GM19099 (cell line): ENCODE results near the gene IL10RA.

Experiments used
- POLR2A ChIP-seq: IDR thresholded peaks from 3 replicates; pipeline ENCODE4 v1.6.1; 2011; ENCODE audit warnings: low read depth; ENCODE audit not compliant: insufficient read length; ENCODE audit errors: extremely low read depth

IL10RA gene

DNA sequence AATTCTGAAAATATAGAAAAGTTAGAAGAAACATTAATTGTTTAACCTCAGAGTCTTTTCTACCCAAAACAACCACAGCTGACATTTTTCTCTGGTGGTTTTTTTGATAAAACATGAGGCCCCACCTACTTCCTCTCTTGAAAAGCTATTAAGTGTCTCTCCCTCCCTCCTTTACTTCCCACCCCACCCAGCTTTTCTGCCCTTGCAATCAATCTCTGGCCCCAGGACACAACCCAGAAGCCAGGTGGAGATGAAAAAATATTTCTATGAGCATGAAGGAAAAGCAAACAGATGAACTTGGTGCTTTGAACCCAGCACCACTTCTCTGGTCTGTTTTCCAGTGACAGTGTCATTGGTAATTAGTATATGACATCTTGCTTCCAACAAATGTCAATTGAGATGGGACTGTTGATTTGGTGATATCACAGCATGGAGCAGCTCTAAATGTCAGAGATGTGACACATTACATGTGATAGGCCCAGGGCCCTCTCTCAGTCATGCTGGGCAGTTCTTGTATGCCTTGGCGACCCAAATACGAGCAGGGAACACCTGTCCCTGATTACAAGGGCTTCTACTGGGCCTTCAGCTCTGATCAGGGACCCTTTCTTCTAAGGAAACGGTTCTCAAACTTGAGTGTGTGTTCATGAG, 33.0 kb upstream of the IL10RA start:
- TF ChIP-seq POLR2A: no peak

DNA sequence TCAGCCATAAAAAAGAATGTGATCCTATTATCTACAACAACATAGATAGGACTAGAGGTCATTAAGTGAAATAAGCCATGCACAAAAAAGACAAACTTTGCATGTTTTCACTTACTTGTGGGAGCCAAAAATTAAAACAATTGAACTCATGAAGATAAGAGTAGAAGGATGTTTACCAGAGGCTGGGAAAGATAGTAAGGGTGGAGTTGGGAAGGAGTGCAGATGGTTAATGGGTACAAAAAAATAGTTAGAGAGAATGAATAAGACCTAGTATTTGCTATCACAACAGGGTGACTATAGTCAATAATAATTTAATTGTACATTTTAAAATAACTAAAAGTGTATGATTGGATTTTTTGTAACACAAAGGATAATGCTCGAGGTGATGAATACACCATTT, 27.2 kb upstream of the IL10RA start:
- TF ChIP-seq POLR2A: no peak

DNA sequence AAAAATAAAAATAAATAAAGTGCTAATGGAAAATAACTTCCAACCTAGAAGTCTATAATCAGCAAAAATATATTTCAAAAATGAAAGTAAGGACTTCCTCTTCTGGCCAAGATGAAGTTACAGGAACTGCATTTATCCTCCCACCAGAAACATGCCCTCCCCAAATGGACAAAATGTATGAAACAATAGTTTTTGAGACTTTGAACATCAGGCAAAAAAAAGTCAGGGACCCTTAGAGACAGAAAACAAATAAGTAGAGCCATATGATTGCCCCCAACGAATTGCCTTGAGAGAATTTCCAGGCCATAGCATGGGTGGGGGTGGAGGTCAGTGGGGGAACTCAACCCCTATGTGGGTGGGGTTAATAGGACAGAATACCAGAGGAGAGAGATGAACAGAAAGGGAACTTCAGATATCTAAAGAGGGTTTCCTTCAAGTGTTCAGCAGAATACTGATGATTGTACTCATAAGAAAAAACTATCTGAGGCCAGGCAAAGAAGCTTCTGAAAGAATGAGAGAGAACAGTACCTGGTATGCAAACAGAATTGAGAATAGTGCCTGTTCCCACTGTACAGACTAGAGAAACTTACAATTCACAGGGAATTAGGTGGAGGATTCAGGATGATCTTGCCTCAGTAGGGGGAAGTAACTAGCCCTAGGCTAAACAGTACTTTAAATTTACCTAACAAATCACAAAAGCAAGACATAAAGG, 26.6 kb upstream of the IL10RA start:
- TF ChIP-seq POLR2A: no peak

DNA sequence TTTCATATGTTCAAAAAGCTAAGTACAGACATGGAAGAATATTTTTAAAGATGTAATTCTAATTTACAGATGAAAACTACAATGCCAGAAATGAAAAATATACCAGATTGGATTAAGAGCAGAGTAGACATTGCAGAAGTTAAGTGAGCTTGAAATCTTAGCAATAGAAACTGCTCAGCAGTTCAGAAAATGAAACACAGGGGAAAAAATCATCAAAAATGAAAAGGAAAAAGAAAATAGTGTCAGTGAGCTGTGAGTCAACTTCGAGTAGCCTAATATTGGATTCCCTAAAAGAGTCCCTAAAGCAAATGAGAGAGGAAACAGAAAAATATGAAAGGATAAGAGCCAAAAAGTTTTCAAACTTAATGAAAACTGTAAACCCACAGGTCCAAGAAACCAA, 25.8 kb upstream of the IL10RA start:
- no peak for TF ChIP-seq POLR2A

DNA sequence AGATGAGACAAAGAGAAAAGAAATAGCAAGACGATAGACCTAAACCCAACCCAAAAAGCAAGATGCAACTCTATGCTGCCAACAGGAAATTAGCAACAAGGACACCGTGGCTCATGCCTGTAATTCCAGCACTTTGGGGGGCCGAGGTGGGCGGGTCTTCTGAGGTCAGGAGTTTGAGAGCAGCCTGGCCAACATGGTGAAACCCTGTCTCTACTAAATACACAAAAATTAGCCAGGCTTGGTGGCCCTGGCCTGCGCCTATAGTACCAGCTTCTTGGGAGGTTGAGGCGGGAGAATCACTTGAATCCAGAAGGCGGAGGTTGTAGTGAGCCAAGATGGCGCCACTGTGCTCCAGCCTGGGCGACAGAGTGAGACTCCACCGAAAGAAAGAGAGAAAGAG, 24.3 kb upstream of the IL10RA start:
- no peak for TF ChIP-seq POLR2A

DNA sequence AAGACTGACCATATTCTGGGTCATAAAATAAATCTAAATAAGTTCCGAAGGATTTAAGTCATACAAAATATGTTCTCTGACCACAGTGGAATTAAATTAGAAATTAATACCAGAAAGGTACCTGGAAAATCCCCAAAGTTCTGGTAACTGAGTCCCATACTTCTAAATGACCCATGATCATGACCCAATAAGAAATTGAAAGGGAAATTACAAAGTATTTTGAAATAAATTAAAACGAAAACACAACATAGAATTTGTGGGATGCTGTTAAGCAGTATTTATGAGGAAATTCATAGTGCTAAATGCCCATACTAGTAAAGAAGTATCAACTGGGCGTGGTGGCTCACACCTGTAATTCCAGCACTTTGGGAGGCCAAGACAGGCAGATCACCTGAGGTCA, 23.4 kb upstream of the IL10RA start:
- no peak for TF ChIP-seq POLR2A

DNA sequence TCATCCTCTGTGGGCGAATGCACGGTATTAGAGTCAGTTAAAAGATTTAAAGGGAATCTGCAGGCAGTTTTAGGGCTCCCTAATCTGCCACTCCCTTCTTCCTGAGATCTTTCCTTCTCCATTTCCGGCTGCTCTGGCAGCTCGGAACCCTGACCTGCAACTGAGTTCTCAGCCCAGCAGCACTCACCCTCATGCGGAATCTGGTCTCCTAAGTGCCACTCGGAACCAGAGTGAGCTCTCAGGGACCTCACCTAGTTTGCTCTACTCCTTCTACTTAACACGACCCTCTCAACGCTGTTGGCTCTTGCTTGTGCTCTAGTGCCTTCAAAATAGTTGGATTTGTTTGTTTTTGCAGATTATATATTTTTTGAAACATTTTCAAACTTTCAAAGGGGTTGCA, 19.3 kb upstream of the IL10RA start:
- TF ChIP-seq POLR2A: no peak

DNA sequence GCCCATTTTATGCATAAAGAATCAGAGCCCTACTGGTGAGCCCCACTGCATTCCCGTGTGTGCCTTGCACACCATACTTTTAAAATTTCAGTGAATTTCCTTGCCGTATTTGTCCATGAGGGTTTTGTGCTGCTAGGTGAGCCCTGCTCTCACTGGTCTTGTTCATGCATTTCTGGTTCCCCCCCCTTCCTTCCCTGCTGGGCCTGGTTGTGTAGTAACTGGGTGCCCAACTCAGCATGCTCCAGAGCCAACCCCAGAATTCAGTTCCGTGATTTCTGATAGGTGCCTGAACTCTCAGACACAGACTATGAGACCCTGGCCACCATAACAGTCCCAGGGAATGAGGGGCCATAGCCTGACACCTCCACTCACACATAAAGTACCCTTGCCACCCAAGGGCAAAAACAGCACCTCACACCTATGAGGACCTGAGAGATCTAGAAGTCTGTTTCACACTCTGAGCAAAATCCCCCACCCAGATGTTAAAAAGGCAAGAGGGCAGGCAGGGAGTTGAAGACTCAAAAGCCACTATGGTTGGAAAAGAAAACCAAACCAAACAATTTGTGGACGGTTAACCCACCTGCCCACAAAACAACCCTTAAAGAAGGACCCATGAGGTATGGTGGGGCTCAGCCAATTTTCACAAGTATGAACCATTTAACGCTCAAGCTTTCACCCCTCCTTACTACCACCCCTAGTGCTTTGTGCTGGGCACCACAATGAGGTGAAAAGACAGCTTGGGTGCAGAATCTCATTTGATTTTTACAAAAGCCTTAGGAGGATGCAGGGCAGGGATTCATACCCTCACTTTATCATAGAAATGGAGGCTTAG, 16.8 kb upstream of the IL10RA start:
- no peak for TF ChIP-seq POLR2A

DNA sequence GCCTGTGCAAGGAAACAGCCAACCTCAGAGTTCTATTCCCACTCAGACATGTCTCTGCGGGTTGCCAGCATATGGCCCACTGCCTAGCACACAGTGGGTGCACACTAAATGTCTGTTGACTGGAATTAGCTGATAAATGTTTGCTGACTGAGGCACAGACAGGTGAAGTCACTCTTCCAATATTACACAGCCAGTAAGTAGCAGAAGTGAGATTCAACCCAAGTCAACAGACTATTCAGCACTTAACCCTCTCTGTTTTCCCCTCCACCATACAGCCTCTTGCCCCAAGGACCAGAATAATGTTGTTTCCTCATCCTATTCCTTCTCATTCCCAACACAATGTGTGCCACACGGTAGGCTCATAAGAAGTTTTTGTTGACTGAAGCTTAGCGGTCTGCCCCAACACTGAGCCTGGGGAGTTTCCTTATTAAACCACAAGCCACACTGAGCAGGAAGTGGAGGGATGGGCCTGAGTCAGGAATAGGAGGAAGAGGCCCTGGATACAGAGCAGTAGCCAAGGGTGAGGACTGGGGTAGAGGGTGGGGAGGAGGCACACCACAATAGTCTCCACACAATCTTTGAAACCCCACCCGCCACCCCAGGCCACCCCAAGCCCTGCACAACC, 15.7 kb upstream of the IL10RA start:
- no peak for TF ChIP-seq POLR2A

DNA sequence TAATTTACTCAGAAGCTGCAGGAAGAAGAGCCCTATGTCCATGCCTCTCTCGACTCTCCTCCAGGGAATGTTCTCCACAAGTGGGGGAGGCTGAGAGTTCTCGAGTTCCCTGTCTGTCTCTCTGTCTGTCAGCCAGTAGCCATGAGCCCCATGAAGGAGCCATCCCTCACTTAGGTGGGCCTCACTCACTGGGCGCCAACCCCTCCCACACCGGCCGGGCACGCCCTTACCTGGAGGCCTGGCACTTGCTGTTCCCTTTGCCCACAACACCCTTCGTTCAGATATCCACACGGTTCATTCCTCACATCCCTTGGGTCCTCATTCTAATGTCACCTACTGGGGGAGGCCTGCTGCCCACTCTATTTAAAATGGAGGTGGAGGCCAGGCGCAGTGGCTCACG, 14.2 kb upstream of the IL10RA start:
- no peak for TF ChIP-seq POLR2A

DNA sequence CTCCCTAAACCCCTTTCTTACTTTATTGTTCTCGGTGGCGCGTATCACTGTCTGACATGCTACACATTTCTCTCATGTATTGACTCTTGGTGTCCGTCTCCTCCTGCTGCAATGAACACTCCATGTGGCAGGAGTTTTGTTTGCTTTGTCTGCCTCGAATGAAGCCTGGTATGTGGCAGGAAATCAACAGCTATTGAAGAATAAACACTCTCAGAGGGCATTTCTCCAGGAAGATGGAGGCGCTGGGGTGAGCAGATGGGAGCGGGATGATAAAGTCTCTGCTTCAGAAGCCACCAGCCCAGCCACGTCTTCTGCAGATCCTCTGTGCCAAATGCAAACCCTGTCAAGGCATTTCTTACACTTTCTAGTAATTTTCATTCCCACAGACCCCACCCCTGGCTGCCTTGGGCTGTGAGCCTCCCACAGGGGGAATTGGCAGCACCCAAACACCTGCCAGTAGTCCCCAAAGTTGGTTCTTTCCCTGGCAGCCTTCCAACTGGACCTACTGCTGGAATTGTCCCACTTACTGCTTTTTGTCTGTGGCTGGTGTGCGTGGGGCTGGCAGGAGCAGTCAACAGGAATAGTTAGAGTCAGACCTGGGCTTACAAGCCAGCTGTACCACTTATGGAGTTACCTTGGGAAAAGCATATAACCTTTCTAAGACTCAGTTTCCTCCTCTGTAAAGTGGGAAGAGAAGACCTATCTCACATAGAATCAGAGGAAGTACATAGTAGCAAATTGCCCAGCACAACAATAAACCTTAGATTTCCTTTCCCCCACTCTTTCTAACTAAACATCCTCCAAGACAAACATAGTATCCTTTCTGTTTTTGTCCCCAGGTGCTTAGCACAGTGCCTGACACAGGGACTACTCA, 13.3 kb upstream of the IL10RA start:
- no peak for TF ChIP-seq POLR2A

DNA sequence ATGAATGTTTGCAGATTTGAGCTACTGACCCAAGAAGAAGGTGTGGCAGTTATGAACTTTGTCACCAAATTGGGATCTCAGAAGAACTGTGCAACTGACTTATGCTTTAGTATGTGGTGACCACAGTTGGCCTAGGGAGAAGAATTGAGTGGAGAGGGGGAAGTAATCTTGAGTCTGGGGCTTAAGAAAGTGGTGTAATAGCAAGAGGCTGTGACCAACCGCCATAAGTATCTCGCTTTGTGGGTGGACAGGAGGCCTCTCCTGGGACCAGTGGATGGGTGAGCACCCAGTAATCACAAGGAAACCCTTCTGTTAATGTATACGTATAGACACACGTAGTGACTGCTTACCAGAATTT, 12.7 kb upstream of the IL10RA start:
- TF ChIP-seq POLR2A: no peak

DNA sequence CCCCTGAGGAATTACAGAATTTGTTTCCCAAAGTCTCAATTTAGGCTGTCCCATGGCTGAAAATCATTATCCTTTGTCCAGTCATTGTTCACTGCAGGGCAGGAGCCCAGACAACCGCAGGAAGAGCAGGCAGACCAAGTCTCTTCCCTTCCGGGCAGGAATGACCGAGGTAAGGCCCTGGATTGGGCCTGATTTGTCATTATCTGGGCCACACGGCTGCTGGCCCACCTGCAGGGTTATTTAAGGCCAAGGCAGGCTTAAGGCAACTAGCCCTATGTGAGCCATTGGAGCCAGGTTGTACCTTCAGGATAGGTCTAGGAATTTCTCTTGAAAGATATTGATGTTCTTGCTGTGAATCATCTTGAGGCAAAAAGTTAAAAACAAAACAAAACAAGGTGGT, 9.7 kb upstream of the IL10RA start:
- TF ChIP-seq POLR2A: no peak

DNA sequence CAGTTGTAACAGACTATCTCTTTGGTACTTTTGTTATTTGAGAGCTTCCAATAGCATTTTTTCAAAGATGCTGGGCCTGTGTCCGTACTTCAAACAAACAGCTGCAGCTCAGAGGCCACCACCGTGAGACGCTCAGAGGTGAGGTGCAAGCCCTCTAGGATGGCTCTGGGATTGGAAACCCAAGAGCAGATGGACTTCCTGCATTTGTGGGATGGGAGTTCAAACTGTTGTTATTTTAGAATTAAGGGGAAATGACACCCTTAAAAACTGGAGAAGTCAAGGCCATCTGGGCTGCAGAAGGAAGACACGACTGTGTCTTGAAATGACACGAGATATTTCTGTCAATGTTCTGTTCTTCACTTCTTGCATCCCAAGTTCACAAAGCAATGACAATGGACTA, 9.2 kb upstream of the IL10RA start:
- no peak for TF ChIP-seq POLR2A

DNA sequence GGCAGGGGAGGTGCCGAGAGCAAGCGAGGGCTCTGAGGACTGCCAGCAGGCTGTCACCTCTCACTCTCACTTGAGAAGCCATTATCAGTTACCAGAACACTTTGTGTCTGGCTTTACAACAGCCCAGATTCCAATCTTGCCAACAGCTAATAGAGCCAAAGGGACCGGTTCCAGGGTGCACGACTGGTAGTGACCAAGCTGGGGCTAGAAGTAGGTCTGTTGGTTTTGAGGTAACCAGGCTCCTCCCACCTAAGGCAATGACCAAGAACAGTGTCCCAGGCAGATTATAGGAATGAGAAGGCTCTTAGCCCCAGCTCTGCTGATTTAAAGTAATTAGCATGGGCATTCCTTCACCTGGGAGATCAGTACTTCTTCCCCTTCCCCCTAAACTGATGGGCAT, 7.2 kb upstream of the IL10RA start:
- no peak for TF ChIP-seq POLR2A
